ENCODE data around the gene TMEM42. TPM values are rescaled to one million over a fixed set of nuclear protein-coding genes. Genes with fewer than 3 reads are reported as not detected.

TMEM42 gene
- total and polyA plus RNA-seq, 2 of the 13 experiments (the other 11 are each of a cell fraction or from before 2014, with no cell fraction given): 5.5 to 24.5 TPM

DNA sequence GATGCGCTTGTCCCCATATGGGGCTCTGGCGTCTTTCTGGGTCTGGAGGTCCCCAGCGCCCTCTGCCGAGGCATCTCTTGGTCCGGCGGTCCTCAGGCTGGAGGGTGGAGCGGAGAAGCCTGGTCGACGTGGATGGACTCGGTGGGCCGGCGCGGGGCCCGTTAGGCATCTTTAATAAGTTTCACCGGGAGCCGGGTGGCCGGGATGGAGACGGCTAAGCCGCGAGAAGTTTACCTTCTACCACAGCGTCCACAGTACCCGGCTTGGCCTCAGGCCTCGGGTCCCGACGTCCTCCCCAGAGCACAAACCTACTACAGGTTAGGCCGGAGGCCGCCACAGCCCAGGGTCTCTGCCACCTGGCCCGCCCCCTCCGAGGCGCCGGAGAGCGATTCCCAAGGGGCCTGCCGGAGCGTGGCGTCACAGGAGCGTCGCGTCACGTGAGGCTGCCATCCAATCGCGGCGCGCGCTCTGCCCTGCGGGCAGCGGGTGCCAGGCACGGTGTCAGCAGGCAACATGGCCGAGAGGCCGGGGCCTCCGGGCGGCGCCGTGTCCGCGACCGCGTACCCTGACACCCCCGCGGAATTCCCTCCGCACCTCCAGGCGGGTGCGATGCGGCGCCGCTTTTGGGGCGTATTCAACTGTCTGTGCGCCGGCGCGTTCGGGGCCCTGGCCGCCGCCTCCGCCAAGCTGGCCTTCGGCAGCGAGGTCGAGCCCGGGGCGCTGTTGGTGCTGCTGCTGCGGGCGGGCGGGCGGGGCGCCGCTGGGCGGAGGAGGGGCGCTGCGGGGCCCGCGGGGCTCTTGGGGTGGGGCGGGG, at the start of gene TMEM42 (continued):
- TF ChIP-seq, protein P1, sequence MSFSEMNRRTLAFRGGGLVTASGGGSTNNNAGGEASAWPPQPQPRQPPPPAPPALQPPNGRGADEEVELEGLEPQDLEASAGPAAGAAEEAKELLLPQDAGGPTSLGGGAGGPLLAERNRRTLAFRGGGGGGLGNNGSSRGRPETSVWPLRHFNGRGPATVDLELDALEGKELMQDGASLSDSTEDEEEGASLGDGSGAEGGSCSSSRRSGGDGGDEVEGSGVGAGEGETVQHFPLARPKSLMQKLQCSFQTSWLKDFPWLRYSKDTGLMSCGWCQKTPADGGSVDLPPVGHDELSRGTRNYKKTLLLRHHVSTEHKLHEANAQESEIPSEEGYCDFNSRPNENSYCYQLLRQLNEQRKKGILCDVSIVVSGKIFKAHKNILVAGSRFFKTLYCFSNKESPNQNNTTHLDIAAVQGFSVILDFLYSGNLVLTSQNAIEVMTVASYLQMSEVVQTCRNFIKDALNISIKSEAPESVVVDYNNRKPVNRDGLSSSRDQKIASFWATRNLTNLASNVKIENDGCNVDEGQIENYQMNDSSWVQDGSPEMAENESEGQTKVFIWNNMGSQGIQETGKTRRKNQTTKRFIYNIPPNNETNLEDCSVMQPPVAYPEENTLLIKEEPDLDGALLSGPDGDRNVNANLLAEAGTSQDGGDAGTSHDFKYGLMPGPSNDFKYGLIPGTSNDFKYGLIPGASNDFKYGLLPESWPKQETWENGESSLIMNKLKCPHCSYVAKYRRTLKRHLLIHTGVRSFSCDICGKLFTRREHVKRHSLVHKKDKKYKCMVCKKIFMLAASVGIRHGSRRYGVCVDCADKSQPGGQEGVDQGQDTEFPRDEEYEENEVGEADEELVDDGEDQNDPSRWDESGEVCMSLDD (CRISPR knock-in tag; IDR thresholded peaks at IDR 0.05; ENCODE audit: borderline replicate concordance): peak; percentile 61; the same call in 1 of the 2 replicates
- TF ChIP-seq, protein P2, sequence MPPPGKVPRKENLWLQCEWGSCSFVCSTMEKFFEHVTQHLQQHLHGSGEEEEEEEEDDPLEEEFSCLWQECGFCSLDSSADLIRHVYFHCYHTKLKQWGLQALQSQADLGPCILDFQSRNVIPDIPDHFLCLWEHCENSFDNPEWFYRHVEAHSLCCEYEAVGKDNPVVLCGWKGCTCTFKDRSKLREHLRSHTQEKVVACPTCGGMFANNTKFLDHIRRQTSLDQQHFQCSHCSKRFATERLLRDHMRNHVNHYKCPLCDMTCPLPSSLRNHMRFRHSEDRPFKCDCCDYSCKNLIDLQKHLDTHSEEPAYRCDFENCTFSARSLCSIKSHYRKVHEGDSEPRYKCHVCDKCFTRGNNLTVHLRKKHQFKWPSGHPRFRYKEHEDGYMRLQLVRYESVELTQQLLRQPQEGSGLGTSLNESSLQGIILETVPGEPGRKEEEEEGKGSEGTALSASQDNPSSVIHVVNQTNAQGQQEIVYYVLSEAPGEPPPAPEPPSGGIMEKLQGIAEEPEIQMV (CRISPR knock-in tag; IDR thresholded peaks at IDR 0.05; ENCODE audit: low read depth): no peak
- TF ChIP-seq ATAD3A (CRISPR knock-in tag; IDR thresholded peaks at IDR 0.05) (no peak), TGIF2 (CRISPR knock-in tag; IDR thresholded peaks at IDR 0.05) (no peak), ZNF24 (IDR thresholded peaks at IDR 0.05) (no peak), NFYC (CRISPR knock-in tag; IDR thresholded peaks at IDR 0.05) (peak; percentile 95), MEF2D (CRISPR knock-in tag; IDR thresholded peaks at IDR 0.05) (no peak), SATB2 (CRISPR knock-in tag; IDR thresholded peaks at IDR 0.05) (no peak; the same call in 1 of the 2 replicates), EHMT2 (IDR thresholded peaks at IDR 0.05; ENCODE audit: borderline replicate concordance, low read depth, low read length) (no peak), POLR2AphosphoS5 (IDR thresholded peaks at IDR 0.05; ENCODE audit: low read depth, low read length) (peak; percentile 82), DMAP1 (CRISPR knock-in tag; IDR thresholded peaks at IDR 0.05) (peak; percentile 84), KAT8 (CRISPR knock-in tag; IDR thresholded peaks at IDR 0.05) (peak; percentile 62), SAFB2 (CRISPR knock-in tag; IDR thresholded peaks at IDR 0.05; ENCODE audit: borderline replicate concordance, low read depth) (0 out of 2 replicates have a peak, but pooled peaks have one; percentile 67), ZNF773 (CRISPR knock-in tag; IDR thresholded peaks at IDR 0.05; ENCODE audit: borderline replicate concordance) (0 out of 2 replicates have a peak, but pooled peaks have one; percentile 46), ZMYM4 (CRISPR knock-in tag; IDR thresholded peaks at IDR 0.05) (peak; percentile 76), MED1 (CRISPR knock-in tag; IDR thresholded peaks at IDR 0.05) (peak; percentile 20; the same call in 1 of the 2 replicates)
- TF ChIP-seq, protein P3, sequence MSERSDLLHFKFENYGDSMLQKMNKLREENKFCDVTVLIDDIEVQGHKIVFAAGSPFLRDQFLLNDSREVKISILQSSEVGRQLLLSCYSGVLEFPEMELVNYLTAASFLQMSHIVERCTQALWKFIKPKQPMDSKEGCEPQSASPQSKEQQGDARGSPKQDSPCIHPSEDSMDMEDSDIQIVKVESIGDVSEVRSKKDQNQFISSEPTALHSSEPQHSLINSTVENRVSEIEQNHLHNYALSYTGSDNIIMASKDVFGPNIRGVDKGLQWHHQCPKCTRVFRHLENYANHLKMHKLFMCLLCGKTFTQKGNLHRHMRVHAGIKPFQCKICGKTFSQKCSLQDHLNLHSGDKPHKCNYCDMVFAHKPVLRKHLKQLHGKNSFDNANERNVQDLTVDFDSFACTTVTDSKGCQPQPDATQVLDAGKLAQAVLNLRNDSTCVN (CRISPR knock-in tag; IDR thresholded peaks at IDR 0.05; ENCODE audit: borderline replicate concordance): no peak
- TF ChIP-seq, protein P4, sequence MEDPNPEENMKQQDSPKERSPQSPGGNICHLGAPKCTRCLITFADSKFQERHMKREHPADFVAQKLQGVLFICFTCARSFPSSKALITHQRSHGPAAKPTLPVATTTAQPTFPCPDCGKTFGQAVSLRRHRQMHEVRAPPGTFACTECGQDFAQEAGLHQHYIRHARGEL (CRISPR knock-in tag; IDR thresholded peaks at IDR 0.05): no peak
- TF ChIP-seq, protein P5, sequence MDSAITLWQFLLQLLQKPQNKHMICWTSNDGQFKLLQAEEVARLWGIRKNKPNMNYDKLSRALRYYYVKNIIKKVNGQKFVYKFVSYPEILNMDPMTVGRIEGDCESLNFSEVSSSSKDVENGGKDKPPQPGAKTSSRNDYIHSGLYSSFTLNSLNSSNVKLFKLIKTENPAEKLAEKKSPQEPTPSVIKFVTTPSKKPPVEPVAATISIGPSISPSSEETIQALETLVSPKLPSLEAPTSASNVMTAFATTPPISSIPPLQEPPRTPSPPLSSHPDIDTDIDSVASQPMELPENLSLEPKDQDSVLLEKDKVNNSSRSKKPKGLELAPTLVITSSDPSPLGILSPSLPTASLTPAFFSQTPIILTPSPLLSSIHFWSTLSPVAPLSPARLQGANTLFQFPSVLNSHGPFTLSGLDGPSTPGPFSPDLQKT (CRISPR knock-in tag; IDR thresholded peaks at IDR 0.05; ENCODE audit: borderline replicate concordance): 0 out of 2 replicates have a peak, but pooled peaks have one; percentile 40
- TF ChIP-seq, protein P6, sequence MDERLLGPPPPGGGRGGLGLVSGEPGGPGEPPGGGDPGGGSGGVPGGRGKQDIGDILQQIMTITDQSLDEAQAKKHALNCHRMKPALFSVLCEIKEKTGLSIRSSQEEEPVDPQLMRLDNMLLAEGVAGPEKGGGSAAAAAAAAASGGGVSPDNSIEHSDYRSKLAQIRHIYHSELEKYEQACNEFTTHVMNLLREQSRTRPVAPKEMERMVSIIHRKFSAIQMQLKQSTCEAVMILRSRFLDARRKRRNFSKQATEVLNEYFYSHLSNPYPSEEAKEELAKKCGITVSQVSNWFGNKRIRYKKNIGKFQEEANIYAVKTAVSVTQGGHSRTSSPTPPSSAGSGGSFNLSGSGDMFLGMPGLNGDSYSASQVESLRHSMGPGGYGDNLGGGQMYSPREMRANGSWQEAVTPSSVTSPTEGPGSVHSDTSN (CRISPR knock-in tag; IDR thresholded peaks at IDR 0.05): no peak
